Activated gamma-delta T cell treated with anti-CD3 and anti-CD28 coated beads, Interleukin-2, amount 50 U/mL, for 16 hours (primary cell): ENCODE results near the gene INSYN1.
"Not testable (repeated sequence)": the region's sequence is repeated elsewhere in the genome, so short reads cannot be mapped to it uniquely, and the experiment has no call there.

ENCODE experiments used
- DNase-seq: peaks from one replicate; pipeline ENCODE4 v3.0.0-alpha.2; 2020; ENCODE audit warnings: low read depth

Gene INSYN1

GRCh38 chr15:73749971-73750370 is 3.2 kb downstream of the INSYN1 start:
- no peak for DNase-seq

GRCh38 chr15:73749533-73749932 is 3.6 kb downstream of the INSYN1 start:
- DNase-seq, result no peak

DNA sequence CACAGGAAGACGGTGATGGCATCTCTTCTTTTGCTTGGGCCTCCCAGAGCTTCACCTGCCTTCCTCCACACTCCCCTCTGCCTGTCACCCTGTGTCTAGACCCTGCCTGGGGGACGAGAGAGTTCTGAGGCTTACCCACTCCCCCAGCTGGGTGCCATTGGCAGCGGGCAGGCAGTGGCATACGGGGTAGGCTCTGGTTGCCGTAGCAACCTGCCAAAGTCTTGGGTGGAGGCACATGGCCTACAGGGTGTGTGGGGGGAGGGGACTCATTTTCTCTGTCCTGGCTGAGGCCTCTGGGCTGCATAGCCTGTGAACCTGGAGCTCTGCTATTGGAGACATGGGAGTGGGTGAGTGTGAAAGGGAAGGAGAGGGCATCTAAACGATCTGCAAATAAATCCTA is 4.4 kb downstream of the INSYN1 start:
- no peak for DNase-seq

DNA sequence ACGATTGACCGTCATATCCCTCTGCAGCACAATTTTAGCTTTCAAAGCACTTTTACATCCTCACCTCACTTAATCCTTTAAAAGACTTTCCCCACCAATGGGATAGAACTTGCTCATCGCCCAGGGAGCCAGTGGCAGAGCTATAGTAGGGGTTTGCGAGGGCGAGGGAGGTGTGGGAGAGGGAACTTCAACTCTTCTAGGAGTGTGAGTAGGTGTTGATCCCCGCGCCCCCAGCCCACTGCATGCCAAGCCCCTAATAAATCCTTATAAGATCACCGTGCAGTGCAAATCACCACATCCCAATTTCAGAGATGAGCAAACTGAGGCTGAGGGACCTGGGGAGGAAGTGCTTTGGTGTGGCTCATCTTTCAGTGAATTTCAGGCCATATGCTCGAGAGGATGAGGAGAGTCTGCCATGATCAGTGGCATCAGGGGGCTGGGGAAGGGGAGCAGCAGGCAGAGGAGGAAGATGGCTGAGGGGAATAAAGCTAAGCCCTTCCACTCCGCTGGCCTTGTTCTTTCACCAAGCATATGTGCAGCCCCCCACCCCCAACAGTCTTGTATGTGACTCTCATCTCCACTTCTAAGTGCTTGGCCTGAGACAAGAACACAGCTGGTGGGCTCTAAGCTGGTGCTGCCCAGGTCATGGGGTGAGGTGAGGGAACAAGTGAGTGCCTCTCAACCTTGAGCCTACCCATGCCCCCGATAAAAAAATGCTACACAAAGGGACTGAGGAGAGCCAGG is 5.1 kb downstream of the INSYN1 start:
- no peak for DNase-seq

GRCh38 chr15:73746883-73747282 is 6.3 kb downstream of the INSYN1 start:
- DNase-seq, result no peak

GRCh38 chr15:73746261-73746660 is 6.9 kb downstream of the INSYN1 start:
- no peak for DNase-seq

- no peak for DNase-seq
Observed at GRCh38 chr15:73745073-73745472, 8.1 kb downstream of the INSYN1 start.

DNA sequence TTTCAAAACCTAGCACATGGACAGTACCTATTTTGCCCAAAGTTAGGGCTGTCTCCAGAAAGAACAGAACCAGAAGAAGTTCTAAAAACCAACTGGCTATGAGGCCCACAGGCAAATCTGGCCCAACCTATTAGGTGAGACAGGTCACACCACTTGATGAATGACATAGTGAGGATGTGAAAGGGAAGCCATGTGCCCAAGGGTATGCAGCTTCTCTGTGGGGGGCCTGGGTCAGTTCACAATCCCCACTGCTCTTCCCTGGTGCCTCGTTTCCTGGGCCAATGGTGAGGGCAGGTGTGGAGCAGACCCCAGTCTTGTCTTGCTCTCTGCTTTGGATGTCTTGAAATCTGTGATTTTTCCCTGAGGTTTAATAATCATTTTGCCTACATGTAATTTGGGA is 8.9 kb downstream of the INSYN1 start:
- no peak for DNase-seq

DNA sequence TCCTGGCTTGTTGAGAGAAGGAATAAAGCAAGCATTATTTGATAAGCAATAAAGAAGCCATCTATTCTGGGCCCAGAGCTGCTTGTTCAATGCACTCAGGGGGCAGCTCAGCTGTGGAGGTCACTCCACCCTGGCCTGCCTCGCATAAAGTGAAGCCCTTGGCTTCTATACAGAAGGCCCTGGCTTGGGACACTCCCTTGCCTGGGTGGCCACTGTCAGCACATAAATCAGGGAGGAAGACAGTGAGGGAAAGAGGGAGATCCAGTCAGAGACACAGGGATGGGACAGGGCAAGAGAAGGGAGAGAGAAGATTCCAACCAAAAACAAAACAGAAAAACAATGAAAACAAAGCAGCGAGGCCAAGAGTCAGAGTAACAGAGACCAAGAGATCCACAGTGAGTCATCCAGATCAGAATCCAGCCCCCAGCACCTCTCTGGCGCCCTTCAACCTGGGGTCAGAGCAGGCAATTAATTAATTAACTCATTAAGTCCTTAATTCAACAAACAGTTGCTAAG is 11.8 kb downstream of the INSYN1 start:
- DNase-seq, result no peak

- no peak for DNase-seq
Observed at GRCh38 chr15:73740152-73741048, 12.8 kb downstream of the INSYN1 start.

DNA sequence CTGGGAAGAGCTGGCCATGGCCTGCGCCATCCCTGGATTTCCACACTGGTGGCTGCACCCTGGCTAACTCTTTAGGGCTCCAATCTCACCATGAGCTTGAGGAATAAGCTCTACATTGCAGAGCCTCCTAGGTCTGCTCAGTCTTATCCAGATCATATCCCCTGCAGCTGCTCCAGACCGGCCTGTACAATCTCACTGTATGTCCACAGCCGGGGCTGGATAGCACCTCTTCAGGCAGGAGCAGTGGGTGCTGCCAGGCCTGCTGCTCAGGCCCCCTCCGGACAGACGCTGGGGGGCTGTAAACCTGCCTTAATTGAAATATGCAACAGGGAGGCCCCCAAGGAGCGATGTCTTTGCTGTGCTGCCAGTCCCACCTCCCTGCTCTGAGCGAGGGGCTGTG is 15.6 kb downstream of the INSYN1 start:
- DNase-seq, result no peak

DNA sequence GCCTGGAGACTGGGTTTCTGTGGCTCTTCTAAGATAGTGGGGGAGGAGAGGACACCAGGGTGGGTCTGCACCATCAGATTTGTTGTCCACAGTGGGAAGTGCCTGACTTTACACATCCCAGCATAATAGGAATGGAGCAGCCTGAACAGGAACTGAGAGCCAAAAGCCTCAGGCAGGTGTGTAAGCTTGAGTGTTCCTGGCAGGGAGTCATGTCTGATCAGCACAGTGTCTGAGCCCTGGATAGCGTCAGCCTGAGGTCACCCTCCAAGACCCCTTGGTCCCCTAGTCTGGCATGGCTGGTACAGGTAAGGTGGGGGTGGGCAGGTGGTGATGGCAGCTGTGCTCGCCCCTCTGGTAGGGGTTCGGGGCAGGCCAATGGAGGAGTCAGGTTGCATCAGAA is 20.2 kb downstream of the INSYN1 start:
- DNase-seq, result no peak

DNA sequence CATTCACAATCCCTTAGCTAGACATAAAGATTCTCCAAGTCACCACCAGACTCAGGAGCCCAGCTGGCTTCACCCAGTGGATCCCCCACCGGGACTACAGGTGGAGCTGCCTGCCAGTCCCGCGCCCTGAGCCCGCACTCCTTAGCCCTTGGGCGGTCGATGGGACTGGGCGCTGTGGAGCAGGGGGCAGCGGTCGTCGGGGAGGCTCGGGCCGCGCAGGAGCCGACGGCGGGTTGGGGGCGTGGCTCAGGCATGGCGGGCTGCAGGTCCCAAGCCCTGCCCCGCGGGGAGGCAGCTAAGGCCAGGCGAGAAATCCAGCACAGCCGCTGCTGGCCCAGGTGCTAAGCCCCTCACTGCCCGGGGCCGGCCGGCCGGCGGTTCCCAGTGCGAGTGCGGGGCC is 21.1 kb downstream of the INSYN1 start:
- not testable (repeated sequence) for DNase-seq

DNA sequence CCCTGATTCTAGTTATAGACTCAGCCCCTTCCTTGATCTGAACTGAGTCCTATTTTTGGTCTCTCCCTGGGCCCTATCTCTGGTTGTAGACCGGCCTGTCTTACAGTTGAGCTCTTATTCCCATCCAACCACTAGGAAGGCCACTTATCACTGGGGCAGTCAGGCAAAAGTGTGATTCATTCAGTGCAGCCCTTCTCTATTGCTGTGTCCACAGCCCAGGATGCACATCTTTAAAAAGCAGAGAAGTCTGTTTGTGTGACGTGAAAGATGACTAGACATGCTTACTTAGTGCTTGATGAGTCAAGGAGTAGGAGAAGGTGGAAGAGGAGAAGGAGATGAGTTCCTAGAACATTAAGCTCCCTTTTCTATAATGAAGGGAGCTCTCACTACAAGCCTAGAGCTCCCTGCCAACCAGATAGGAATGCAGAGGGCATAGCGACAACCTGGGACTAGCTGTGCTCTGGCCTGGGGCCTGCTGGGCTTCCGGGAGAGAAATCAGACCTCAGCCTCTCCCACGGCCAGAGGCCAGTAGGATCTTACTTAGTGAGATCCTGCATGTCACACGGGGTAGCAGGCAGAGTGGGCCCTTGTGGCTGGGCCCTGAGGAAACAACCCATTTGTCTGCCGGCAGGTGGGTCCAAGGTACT is 25.7 kb downstream of the INSYN1 start:
- no peak for DNase-seq

DNA sequence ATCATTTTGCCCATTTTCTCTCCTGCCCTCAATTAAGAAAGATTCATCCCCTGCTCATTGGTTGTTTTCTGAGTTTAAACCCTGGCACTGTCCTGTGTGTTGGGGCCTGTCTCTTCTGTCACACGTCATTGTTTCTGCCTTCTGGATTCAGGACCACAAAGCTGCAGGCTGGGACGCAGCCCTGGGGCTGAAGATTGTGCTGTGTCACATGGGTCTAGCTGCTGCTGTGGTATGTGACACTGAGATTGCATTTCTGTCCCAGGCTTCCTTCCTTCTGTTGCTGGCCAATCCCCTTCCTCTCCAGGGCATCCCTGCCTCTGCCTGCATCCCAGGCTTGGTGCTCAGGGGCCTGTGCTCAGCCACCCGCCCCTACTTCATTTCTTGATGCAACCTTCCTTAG is 28.9 kb downstream of the INSYN1 start:
- no peak for DNase-seq

GRCh38 chr15:73723191-73723590 is 30.0 kb downstream of the INSYN1 start:
- DNase-seq, result no peak

DNA sequence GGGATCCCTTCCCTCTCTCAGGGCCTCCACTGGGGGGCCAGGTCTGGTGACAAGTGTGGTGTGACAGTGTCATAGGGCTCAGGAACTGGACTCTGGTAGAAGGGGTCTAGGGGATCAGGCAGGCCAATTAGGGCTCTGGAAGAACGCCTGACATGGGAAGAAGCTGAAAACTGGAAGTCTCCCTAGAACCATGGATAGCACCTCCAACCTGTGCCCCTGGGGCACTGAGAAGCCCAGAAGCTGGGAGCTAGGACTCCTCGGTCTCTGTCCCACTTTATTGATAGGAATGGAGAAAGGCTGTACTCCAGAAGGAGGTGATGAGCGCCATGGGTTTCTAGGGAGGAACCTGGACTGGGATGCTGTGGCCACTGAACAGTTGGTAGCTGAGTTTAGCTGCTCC is 30.7 kb downstream of the INSYN1 start:
- DNase-seq, result no peak

DNA sequence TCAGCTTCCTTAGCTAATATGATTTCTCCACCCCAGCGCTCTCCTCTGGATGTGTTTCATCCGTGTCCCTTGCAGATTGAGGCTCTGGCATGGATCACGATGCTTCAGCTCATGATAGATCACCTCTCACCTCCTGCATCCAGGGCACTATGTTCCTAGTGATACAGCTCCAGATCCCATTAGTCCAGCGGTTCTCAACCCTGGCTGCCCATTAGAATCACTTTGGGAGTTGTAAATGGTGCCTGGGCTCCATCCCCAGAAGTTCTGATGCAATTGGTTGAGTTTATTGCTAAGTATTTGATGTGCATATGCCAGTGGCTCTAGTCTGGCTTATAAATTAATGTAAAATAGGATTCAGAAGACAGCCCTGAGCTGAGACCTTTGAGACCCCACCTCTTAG is 34.5 kb downstream of the INSYN1 start:
- no peak for DNase-seq

- DNase-seq, result no peak
Observed at GRCh38 chr15:73717802-73718201, 35.3 kb downstream of the INSYN1 start.

GRCh38 chr15:73717206-73717605 is 35.9 kb downstream of the INSYN1 start:
- DNase-seq, result no peak

DNA sequence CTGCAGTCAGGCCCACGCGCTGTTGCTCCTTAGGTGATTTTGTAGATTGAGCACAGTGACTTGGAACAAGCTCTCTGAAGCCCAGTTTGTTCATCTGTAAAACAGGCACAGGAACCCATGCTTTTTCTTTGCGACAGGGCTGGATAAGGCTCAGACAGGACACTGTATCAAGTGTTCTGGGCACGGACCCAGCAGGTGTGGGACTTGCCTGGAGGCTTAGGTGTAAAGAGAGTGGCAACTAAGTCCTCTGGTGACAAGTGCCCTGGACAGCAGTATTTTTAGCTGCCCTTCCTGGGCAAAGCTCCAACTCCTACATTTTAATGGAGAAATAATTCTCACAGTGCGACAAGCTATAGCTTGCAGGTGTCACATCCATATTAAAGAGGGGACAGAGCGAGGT is 36.7 kb downstream of the INSYN1 start:
- DNase-seq, result no peak

GRCh38 chr15:73715417-73715816 is 37.7 kb downstream of the INSYN1 start:
- DNase-seq, result no peak
